Neural progenitor cell (in vitro differentiated cells): ENCODE results near the gene MYO1B. TPM values are rescaled to one million over a fixed set of nuclear protein-coding genes. Genes with fewer than 3 reads are reported as not detected.

ENCODE experiments used
- DNase-seq: peaks from one replicate; pipeline ENCODE4 v3.0.0-alpha.2; 2016; ENCODE audit warnings: low spot score
- H2AFZ ChIP-seq: fragments of 200-600 bp; sonication (generic); replicated peaks from 2 replicates; pipeline ENCODE4 v1.6.1; 2016; ENCODE audit warnings: antibody characterized with exemption
- H3F3A ChIP-seq: fragments of 200-600 bp; sonication (generic); 2 replicates; pipeline ENCODE4 v1.6.1; 2016; ENCODE audit warnings: antibody characterized with exemption, low read depth
- H3K27ac ChIP-seq: fragments of 200-600 bp; sonication (generic); 2 replicates; pipeline ENCODE4 v1.5.1; 2016; ENCODE audit warnings: mild to moderate bottlenecking
- H3K27me3 ChIP-seq: fragments of 200-600 bp; sonication (generic); 2 replicates; pipeline ENCODE4 v1.6.1; 2016; ENCODE audit warnings: mild to moderate bottlenecking, moderate library complexity
- H3K36me3 ChIP-seq: fragments of 200-600 bp; sonication (generic); 2 replicates; pipeline ENCODE4 v1.5.1; 2016
- H3K4me1 ChIP-seq: fragments of 200-600 bp; sonication (generic); 2 replicates; pipeline ENCODE4 v1.6.1; 2016; ENCODE audit warnings: mixed run types
- H3K4me2 ChIP-seq: fragments of 200-600 bp; sonication (generic); 2 replicates; pipeline ENCODE4 v1.6.1; 2016
- H3K4me3 ChIP-seq: fragments of 200-600 bp; sonication (generic); 2 replicates; pipeline ENCODE4 v1.5.1; 2016
- H3K79me2 ChIP-seq: fragments of 200-600 bp; sonication (generic); 2 replicates; pipeline ENCODE4 v1.6.1; 2016; ENCODE audit warnings: low read depth
- H3K9ac ChIP-seq: fragments of 200-600 bp; sonication (generic); 2 replicates; pipeline ENCODE4 v1.6.1; 2016
- H3K9me3 ChIP-seq: fragments of 200-600 bp; sonication (generic); 2 replicates; pipeline ENCODE4 v1.5.1; 2016; ENCODE audit warnings: low read depth
- H4K20me1 ChIP-seq: fragments of 200-600 bp; sonication (generic); 2 replicates; pipeline ENCODE4 v1.6.1; 2016; ENCODE audit warnings: low read depth
- H3K27ac Mint-ChIP-seq: 3 replicates; pipeline ENCODE4 v1.8.0; 2021; ENCODE audit warnings: mixed read lengths
- H3K27me3 Mint-ChIP-seq: 2 replicates; pipeline ENCODE4 v1.8.0; 2022; ENCODE audit warnings: low read depth, mild to moderate bottlenecking, inconsistent platforms, moderate library complexity, mixed read lengths; ENCODE audit not compliant: insufficient read depth
- H3K36me3 Mint-ChIP-seq: 3 replicates; pipeline ENCODE4 v1.8.0; 2021; ENCODE audit warnings: mixed read lengths
- H3K4me1 Mint-ChIP-seq: 3 replicates; pipeline ENCODE4 v1.8.0; 2021; ENCODE audit warnings: mixed read lengths
- H3K4me3 Mint-ChIP-seq: 3 replicates; pipeline ENCODE4 v1.8.0; 2021; ENCODE audit warnings: mild to moderate bottlenecking, moderate library complexity, mixed read lengths
- H3K9me3 Mint-ChIP-seq: 3 replicates; pipeline ENCODE4 v1.8.0; 2020; ENCODE audit warnings: mixed read lengths
- CTCF ChIP-seq: fragments of 200-600 bp; sonication (generic); IDR thresholded peaks from 2 replicates; pipeline ENCODE4 v1.5.1; 2017; ENCODE audit warnings: antibody characterized with exemption, mild to moderate bottlenecking
- EZH2 ChIP-seq: fragments of 200-600 bp; sonication (generic); IDR thresholded peaks from 2 replicates; pipeline ENCODE4 v1.6.1; 2017; ENCODE audit warnings: antibody characterized with exemption, mild to moderate bottlenecking, moderate library complexity
- EZH2phosphoT487 ChIP-seq: fragments of 200-600 bp; sonication (generic); IDR thresholded peaks from 2 replicates; pipeline ENCODE4 v1.6.1; 2017; ENCODE audit warnings: antibody characterized with exemption
- total RNA-seq: library from RNA; depleted of rRNA; stranded (reverse); fragments of >200 nt; gene quantifications from 2 replicates; pipeline ENCODE4 v1.2.3, GENCODE V29; 2015; ENCODE audit warnings: low replicate concordance

MYO1B gene
- total RNA-seq, 1 donor from 2014 or later = 88.0 TPM

GRCh38 chr2:191459158-191459557 is 214.0 kb downstream of the MYO1B start:
- Histone ChIP-seq H3K9me3 (peaks cover 6% of the 10 kb centered on the region), H2AFZ (no peak overlapping the region), H3K27me3 (no peaks in the 10 kb centered on the region), H3F3A (no peaks in the 10 kb centered on the region), H3K79me2 (no peaks in the 10 kb centered on the region), H3K36me3 (no peaks in the 10 kb centered on the region), H3K27ac (no peak overlapping the region), H3K4me3 (no peak overlapping the region), H3K9ac (no peak overlapping the region), H3K4me1 (no peaks in the 10 kb centered on the region), H4K20me1 (no peaks in the 10 kb centered on the region), H3K4me2 (no peak overlapping the region)
- Mint-ChIP-seq H3K36me3 (peaks cover 2% of the 10 kb centered on the region), H3K9me3 (peaks cover 25% of the 10 kb centered on the region), H3K4me3 (no peak overlapping the region), H3K27ac (no peak overlapping the region), H3K4me1 (peaks cover 6% of the 10 kb centered on the region), H3K27me3 (peaks cover 3% of the 10 kb centered on the region)
- DNase-seq = no peak
- no peak for TF ChIP-seq EZH2
- TF ChIP-seq CTCF = no peak
- TF ChIP-seq EZH2phosphoT487 = no peak

- H3K27me3 Mint-ChIP-seq = peaks cover 3% of the 10 kb centered on the region
- TF ChIP-seq CTCF (no peak), EZH2phosphoT487 (no peak)
- H3K27ac Mint-ChIP-seq = no peak overlapping the region
- Histone ChIP-seq H3K9ac (no peak overlapping the region), H3K36me3 (no peaks in the 10 kb centered on the region), H2AFZ (no peak overlapping the region), H3K27me3 (no peaks in the 10 kb centered on the region), H3K4me3 (no peak overlapping the region), H3K4me2 (no peak overlapping the region), H3K9me3 (no peaks in the 10 kb centered on the region), H3K79me2 (no peaks in the 10 kb centered on the region), H4K20me1 (no peaks in the 10 kb centered on the region), H3K4me1 (no peaks in the 10 kb centered on the region), H3F3A (no peaks in the 10 kb centered on the region), H3K27ac (no peak overlapping the region)
- peaks cover 11% of the 10 kb centered on the region for H3K9me3 Mint-ChIP-seq
- H3K36me3 Mint-ChIP-seq = peaks cover 2% of the 10 kb centered on the region
- peaks cover 9% of the 10 kb centered on the region for H3K4me1 Mint-ChIP-seq
- DNase-seq = no peak
- H3K4me3 Mint-ChIP-seq = no peak overlapping the region
These were observed 217.2 kb downstream of the MYO1B start for GRCh38 chr2:191462370-191462769.

GRCh38 chr2:191463790-191464189 is 218.6 kb downstream of the MYO1B start:
- no peak overlapping the region for H3K4me3 Mint-ChIP-seq
- Histone ChIP-seq H2AFZ (no peak overlapping the region), H3K4me2 (no peak overlapping the region), H4K20me1 (no peaks in the 10 kb centered on the region), H3K4me3 (no peak overlapping the region), H3F3A (no peaks in the 10 kb centered on the region), H3K36me3 (no peaks in the 10 kb centered on the region), H3K27me3 (no peaks in the 10 kb centered on the region), H3K9me3 (no peaks in the 10 kb centered on the region), H3K4me1 (no peaks in the 10 kb centered on the region), H3K27ac (no peak overlapping the region), H3K79me2 (no peaks in the 10 kb centered on the region), H3K9ac (no peak overlapping the region)
- peaks cover 2% of the 10 kb centered on the region for H3K36me3 Mint-ChIP-seq
- TF ChIP-seq EZH2phosphoT487 (no peak), CTCF (no peak), EZH2 (no peak)
- peaks cover 11% of the 10 kb centered on the region for H3K9me3 Mint-ChIP-seq
- H3K27me3 Mint-ChIP-seq = peaks cover 3% of the 10 kb centered on the region
- no peak for DNase-seq
- peaks cover 10% of the 10 kb centered on the region for H3K4me1 Mint-ChIP-seq
- H3K27ac Mint-ChIP-seq = no peak overlapping the region
